Measurements from ENCODE around the gene JPH3. TPM values are rescaled to one million over a fixed set of nuclear protein-coding genes. Genes with fewer than 3 reads are reported as not detected.

The JPH3 gene
- total and polyA plus RNA-seq, 3 donors from 2014 or later: 3.2 to 8.7 (median 8.3) TPM

DNA sequence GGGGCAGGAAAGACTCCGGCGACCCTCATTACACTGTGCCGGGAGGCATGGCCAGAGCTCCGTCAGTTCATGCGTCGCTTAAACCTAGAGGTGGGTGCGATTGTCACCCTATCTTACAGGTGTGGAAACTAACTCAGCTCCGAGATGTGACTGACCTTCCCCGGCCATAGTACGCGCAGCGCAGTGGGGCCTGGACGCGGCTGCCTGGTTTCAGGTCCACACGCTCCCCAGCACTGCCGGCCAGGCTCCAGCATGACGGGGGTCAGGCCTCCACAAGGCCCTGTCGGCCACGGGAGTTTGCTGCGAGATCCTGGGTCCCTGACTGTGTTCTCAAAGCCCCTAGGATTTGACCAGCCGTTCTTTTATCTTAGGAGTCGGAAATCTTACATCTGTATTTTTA lies 34.4 kb downstream of the JPH3 start:
- Histone ChIP-seq H3K27me3 (no peaks in the 10 kb centered on the region), H3K4me1 (peaks cover 9% of the 10 kb centered on the region), H3K36me3 (ENCODE audit: low read depth, missing control alignments) (no peaks in the 10 kb centered on the region), H3K4me3 (no peak overlapping the region), H3K27ac (no peak overlapping the region), H3K9me3 (no peaks in the 10 kb centered on the region)
- intact Hi-C loops (cut with DNase I; ENCODE audit: low total_unique reads): loop anchor here (10.0 kb wide), 1 partner anchor 222 kb away; no protein-coding TSS in a partner anchor
- 87 to 91% methylated on average over 22 of the region's 22 CpGs for WGBS, 2 donors
- no peak for TF ChIP-seq POLR2A (IDR thresholded peaks at IDR 0.05)
- TF ChIP-seq, protein P1, sequence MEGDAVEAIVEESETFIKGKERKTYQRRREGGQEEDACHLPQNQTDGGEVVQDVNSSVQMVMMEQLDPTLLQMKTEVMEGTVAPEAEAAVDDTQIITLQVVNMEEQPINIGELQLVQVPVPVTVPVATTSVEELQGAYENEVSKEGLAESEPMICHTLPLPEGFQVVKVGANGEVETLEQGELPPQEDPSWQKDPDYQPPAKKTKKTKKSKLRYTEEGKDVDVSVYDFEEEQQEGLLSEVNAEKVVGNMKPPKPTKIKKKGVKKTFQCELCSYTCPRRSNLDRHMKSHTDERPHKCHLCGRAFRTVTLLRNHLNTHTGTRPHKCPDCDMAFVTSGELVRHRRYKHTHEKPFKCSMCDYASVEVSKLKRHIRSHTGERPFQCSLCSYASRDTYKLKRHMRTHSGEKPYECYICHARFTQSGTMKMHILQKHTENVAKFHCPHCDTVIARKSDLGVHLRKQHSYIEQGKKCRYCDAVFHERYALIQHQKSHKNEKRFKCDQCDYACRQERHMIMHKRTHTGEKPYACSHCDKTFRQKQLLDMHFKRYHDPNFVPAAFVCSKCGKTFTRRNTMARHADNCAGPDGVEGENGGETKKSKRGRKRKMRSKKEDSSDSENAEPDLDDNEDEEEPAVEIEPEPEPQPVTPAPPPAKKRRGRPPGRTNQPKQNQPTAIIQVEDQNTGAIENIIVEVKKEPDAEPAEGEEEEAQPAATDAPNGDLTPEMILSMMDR (IDR thresholded peaks at IDR 0.05): no peak
- DNase-seq: no peak

DNA sequence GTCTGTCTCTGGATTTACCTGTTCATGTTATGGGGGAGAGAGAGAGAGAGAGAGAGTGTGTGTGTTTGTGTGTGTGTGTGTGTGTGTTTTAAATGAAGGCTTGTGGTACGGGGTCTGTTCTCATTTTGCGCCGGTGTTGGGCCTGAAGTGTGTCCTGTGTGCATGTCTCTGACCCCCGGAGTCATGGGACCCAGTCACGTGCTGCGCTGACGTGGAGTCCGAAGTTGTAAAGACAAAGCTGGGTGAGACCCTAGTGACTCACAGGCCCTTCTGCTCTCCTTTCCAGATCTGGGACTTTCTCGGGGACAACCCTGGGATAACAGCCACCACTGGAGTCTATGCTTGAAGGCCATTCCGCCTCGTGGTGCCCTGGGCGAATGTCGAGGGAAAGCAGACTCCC lies 35.0 kb downstream of the JPH3 start:
- no peak for TF ChIP-seq POLR2A (IDR thresholded peaks at IDR 0.05)
- TF ChIP-seq, protein P1 (IDR thresholded peaks at IDR 0.05): no peak
- no peaks in the 10 kb centered on the region for H3K36me3 ChIP-seq (ENCODE audit: low read depth, missing control alignments)
- no peaks in the 10 kb centered on the region for H3K27me3 ChIP-seq
- 90 to 94% methylated on average over 8 to 13 of the region's 13 CpGs for WGBS, 2 donors
- no peak overlapping the region for H3K4me3 ChIP-seq
- H3K9me3 ChIP-seq: no peaks in the 10 kb centered on the region
- peaks cover 9% of the 10 kb centered on the region for H3K4me1 ChIP-seq
- intact Hi-C loops (cut with DNase I; ENCODE audit: low total_unique reads): loop anchor here (10.0 kb wide), 1 partner anchor 223 kb away; no protein-coding TSS in a partner anchor
- DNase-seq: no peak
- no peak overlapping the region for H3K27ac ChIP-seq

DNA sequence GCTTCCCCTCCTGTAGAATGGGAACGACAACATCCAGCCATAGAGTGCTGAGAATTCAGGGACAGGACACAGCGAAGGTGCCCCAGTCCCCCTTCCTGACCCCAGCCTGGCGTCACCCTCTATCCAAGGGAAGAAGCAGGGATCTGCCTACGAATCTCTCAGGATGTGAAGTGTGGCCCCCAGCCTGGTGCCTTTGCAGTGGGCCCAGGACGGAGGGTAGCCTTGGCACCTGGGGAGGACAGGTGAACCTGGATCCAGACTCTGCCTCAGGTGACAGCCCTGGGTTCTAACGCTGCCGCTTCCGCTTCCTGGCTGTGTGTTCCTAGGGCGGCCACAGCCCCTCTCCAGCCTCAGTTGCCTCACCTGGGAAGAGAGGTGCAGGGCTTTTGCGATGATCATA lies 36.4 kb downstream of the JPH3 start:
- intact Hi-C loops (cut with DNase I; ENCODE audit: low total_unique reads): loop anchor here (10.0 kb wide), 1 partner anchor 224 kb away; no protein-coding TSS in a partner anchor
- Histone ChIP-seq H3K4me1 (peaks cover 9% of the 10 kb centered on the region), H3K27me3 (no peaks in the 10 kb centered on the region), H3K27ac (no peak overlapping the region), H3K9me3 (no peaks in the 10 kb centered on the region), H3K4me3 (no peak overlapping the region), H3K36me3 (ENCODE audit: low read depth, missing control alignments) (no peaks in the 10 kb centered on the region)
- DNase-seq: no peak
- 77 to 82% methylated on average over 8 to 10 of the region's 10 CpGs for WGBS, 2 donors
- TF ChIP-seq, protein P1 (IDR thresholded peaks at IDR 0.05): no peak
- no peak for TF ChIP-seq POLR2A (IDR thresholded peaks at IDR 0.05)

DNA sequence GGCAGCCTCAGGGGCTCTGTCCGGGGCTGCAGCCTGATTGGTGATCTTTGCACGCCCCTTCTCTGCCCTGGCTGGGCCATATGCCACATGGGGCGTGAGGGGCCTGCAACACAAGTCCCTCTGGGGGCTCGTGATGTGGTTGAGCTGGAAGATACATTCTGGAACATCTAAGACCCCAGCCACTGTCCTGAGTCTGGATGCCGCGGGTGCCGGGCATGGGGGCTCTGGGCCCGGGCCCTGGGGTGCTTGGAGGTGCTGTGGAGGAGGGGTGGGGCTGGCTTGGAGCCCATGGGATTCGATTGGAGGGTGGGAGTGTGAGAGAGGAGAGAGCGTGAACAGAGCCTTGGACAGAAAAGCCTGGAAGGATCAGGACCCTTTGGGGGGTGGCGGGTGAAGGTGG lies 39.4 kb downstream of the JPH3 start:
- H3K27me3 ChIP-seq: no peaks in the 10 kb centered on the region
- intact Hi-C loops (cut with DNase I; ENCODE audit: low total_unique reads): no loop called here
- no peaks in the 10 kb centered on the region for H3K4me1 ChIP-seq
- TF ChIP-seq, protein P1 (IDR thresholded peaks at IDR 0.05): no peak
- TF ChIP-seq POLR2A (IDR thresholded peaks at IDR 0.05): no peak
- no peak for DNase-seq
- no peaks in the 10 kb centered on the region for H3K9me3 ChIP-seq
- H3K36me3 ChIP-seq (ENCODE audit: low read depth, missing control alignments): no peaks in the 10 kb centered on the region
- H3K27ac ChIP-seq: no peak overlapping the region
- 80 to 87% methylated on average over 8 to 11 of the region's 11 CpGs for WGBS, 2 donors
- no peak overlapping the region for H3K4me3 ChIP-seq

DNA sequence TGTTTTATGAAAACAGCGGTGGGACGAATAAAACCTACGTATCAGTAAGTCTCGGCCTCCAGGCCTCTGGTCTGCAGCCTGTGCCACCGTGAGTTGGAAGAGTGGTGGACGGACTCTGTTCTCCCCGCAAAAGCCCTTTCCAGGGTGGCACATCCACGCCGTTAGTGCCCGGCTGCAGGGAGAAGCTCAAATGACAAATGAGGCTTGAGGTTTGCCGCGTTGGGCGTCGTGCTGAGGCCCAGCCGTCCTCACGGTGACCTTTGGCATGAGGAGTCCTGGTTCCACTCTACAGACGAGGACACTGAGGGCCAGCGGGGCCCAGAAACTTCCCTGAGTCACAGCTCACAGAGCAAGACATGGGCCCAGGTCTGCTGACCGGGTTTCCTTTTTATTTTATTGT lies 40.2 kb downstream of the JPH3 start:
- H3K9me3 ChIP-seq: no peaks in the 10 kb centered on the region
- no peak overlapping the region for H3K4me3 ChIP-seq
- no peaks in the 10 kb centered on the region for H3K27me3 ChIP-seq
- WGBS, 2 donors: 90% methylated on average over 19 of the region's 19 CpGs
- H3K36me3 ChIP-seq (ENCODE audit: low read depth, missing control alignments): no peaks in the 10 kb centered on the region
- no peak for DNase-seq
- no peak overlapping the region for H3K27ac ChIP-seq
- H3K4me1 ChIP-seq: no peaks in the 10 kb centered on the region
- intact Hi-C loops (cut with DNase I; ENCODE audit: low total_unique reads): no loop called here
- TF ChIP-seq, protein P1 (IDR thresholded peaks at IDR 0.05): no peak
- TF ChIP-seq POLR2A (IDR thresholded peaks at IDR 0.05): no peak

All from testis (tissue), 3 donors.